SK-N-SH treated with all-trans-retinoic acid at 6 μM for 48 hours (cell line): Measurements from ENCODE around the gene NLGN4X.

Experiments used
- ATAC-seq: fragments of 200-7000 bp; cut with Tn5 transposase; 3 replicates; pipeline ENCODE4 v1.9.1; 2020; ENCODE audit warnings: mild to moderate bottlenecking, moderate library complexity
- ARNTL ChIP-seq: fragments of 450-650 bp; formaldehyde crosslinking; IDR thresholded peaks from 2 replicates; pipeline ENCODE4 v1.5.0; 2020; ENCODE audit warnings: low read depth, mild to moderate bottlenecking, moderate library complexity, borderline replicate concordance
- BACH2 ChIP-seq: fragments of 250-450 bp; sonication (Bioruptor Pico); IDR thresholded peaks from 2 replicates; pipeline ENCODE4 v1.9.0; 2021; ENCODE audit warnings: mild to moderate bottlenecking, borderline replicate concordance
- CSDC2 ChIP-seq: fragments of 250-450 bp; sonication (Bioruptor Pico); IDR thresholded peaks from 2 replicates; pipeline ENCODE4 v1.5.0; 2020; ENCODE audit warnings: mild to moderate bottlenecking, moderate library complexity
- ESRRG ChIP-seq: fragments of 250-450 bp; sonication (Bioruptor Pico); IDR thresholded peaks from 2 replicates; pipeline ENCODE4 v1.6.1; 2021; ENCODE audit warnings: mild to moderate bottlenecking
- GLIS3 ChIP-seq: fragments of 250-450 bp; sonication (Bioruptor Pico); IDR thresholded peaks from 2 replicates; pipeline ENCODE4 v1.5.0; 2020; ENCODE audit warnings: mild to moderate bottlenecking, moderate library complexity
- OSR1 ChIP-seq: fragments of 250-450 bp; sonication (Bioruptor Pico); IDR thresholded peaks from 2 replicates; pipeline ENCODE4 v1.8.0; 2022; ENCODE audit warnings: moderate library complexity, mild to moderate bottlenecking, inconsistent platforms
- PPARA ChIP-seq: fragments of 250-450 bp; sonication (Bioruptor Pico); IDR thresholded peaks from 2 replicates; pipeline ENCODE4 v1.5.0; 2020; ENCODE audit warnings: mild to moderate bottlenecking, borderline replicate concordance
- RARB ChIP-seq: fragments of 250-450 bp; sonication (Bioruptor Pico); IDR thresholded peaks from 2 replicates; pipeline ENCODE4 v1.8.0; 2021; ENCODE audit warnings: mild to moderate bottlenecking, moderate library complexity
- SNAI2 ChIP-seq: fragments of 250-450 bp; sonication (Bioruptor Pico); IDR thresholded peaks from 2 replicates; pipeline ENCODE4 v1.5.0; 2020; ENCODE audit warnings: mild to moderate bottlenecking, moderate library complexity
- TCF4 ChIP-seq: fragments of 250-450 bp; sonication (Bioruptor Pico); IDR thresholded peaks from 2 replicates; pipeline ENCODE4 v1.8.0; 2021; ENCODE audit warnings: mild to moderate bottlenecking, moderate library complexity, borderline replicate concordance
- TOX ChIP-seq: fragments of 250-450 bp; sonication (Bioruptor Pico); IDR thresholded peaks from 2 replicates; pipeline ENCODE4 v1.8.0; 2021; ENCODE audit warnings: mild to moderate bottlenecking, moderate library complexity, borderline replicate concordance
- ZC3H10 ChIP-seq: fragments of 250-450 bp; sonication (Bioruptor Pico); IDR thresholded peaks from 2 replicates; pipeline ENCODE4 v1.5.1; 2021; ENCODE audit warnings: mild to moderate bottlenecking, moderate library complexity
- ZFP3 ChIP-seq: fragments of 250-450 bp; sonication (Bioruptor Pico); IDR thresholded peaks from 2 replicates; pipeline ENCODE4 v1.5.0; 2020; ENCODE audit warnings: mild to moderate bottlenecking, moderate library complexity
- ZFP30 ChIP-seq: fragments of 450-650 bp; formaldehyde crosslinking; IDR thresholded peaks from 2 replicates; pipeline ENCODE4 v1.5.0; 2022; ENCODE audit warnings: mild to moderate bottlenecking, moderate library complexity
- ZNF70 ChIP-seq: fragments of 450-650 bp; formaldehyde crosslinking; IDR thresholded peaks from 2 replicates; pipeline ENCODE4 v1.5.0; 2020; ENCODE audit warnings: mild to moderate bottlenecking, moderate library complexity
- ZNF8 ChIP-seq: fragments of 450-650 bp; formaldehyde crosslinking; IDR thresholded peaks from 2 replicates; pipeline ENCODE4 v1.5.0; 2020; ENCODE audit warnings: mild to moderate bottlenecking, moderate library complexity
- TF ChIP-seq, protein P1 (sequence below): fragments of 250-450 bp; sonication (Bioruptor Pico); IDR thresholded peaks from 2 replicates; pipeline ENCODE4 v1.5.1; 2020; ENCODE audit warnings: low read depth, mild to moderate bottlenecking, moderate library complexity
- TF ChIP-seq, protein P2 (sequence below): fragments of 250-450 bp; sonication (Bioruptor Pico); IDR thresholded peaks from 2 replicates; pipeline ENCODE4 v1.5.1; 2021; ENCODE audit warnings: mild to moderate bottlenecking, moderate library complexity
- TF ChIP-seq, protein P3 (sequence below): fragments of 250-450 bp; sonication (Bioruptor Pico); IDR thresholded peaks from 2 replicates; pipeline ENCODE4 v1.8.0; 2021; ENCODE audit warnings: low read depth, mild to moderate bottlenecking, moderate library complexity, borderline replicate concordance
- TF ChIP-seq, protein P4 (sequence below): fragments of 250-450 bp; sonication (Bioruptor Pico); IDR thresholded peaks from 2 replicates; pipeline ENCODE4 v1.5.0; 2020; ENCODE audit warnings: mild to moderate bottlenecking, moderate library complexity
- TF ChIP-seq, protein P5 (sequence below): fragments of 250-450 bp; sonication (Bioruptor Pico); IDR thresholded peaks from 2 replicates; pipeline ENCODE4 v1.8.0; 2020; ENCODE audit warnings: mild to moderate bottlenecking, moderate library complexity, borderline replicate concordance

The NLGN4X gene

DNA sequence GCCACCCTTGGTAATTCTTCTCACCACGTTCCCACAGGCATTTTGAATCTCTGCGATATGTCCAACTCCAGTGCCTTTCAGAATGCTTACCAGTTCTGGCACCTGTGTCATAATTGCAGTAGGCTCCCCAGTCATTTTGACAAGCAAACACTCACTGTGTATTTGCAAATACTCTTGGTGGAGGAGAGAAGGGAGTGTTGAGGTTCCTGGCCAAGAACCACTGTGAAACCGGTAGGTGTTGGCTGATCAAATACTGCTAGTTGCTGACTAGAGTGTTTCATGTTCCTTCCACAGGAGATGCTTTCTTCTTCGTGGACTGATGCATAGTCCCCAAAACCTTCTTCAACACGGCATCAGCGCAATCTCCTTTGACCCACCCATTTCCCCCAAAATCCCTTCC is 16.0 kb upstream of the NLGN4X start:
- ATAC-seq, result no peak
- TF ChIP-seq, protein P1, sequence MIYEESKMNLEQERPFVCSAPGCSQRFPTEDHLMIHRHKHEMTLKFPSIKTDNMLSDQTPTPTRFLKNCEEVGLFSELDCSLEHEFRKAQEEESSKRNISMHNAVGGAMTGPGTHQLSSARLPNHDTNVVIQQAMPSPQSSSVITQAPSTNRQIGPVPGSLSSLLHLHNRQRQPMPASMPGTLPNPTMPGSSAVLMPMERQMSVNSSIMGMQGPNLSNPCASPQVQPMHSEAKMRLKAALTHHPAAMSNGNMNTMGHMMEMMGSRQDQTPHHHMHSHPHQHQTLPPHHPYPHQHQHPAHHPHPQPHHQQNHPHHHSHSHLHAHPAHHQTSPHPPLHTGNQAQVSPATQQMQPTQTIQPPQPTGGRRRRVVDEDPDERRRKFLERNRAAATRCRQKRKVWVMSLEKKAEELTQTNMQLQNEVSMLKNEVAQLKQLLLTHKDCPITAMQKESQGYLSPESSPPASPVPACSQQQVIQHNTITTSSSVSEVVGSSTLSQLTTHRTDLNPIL, result no peak
- TF ChIP-seq TOX (no peak), ARNTL (CRISPR knock-in tag) (no peak), ZNF8 (CRISPR knock-in tag) (no peak), CSDC2 (no peak), RARB (CRISPR knock-in tag) (no peak), SNAI2 (CRISPR knock-in tag) (no peak), BACH2 (CRISPR knock-in tag) (no peak), GLIS3 (CRISPR knock-in tag) (no peak), OSR1 (no peak), PPARA (CRISPR knock-in tag) (no peak), ZFP30 (no peak), ZFP3 (CRISPR knock-in tag) (no peak)
- TF ChIP-seq, protein P2, sequence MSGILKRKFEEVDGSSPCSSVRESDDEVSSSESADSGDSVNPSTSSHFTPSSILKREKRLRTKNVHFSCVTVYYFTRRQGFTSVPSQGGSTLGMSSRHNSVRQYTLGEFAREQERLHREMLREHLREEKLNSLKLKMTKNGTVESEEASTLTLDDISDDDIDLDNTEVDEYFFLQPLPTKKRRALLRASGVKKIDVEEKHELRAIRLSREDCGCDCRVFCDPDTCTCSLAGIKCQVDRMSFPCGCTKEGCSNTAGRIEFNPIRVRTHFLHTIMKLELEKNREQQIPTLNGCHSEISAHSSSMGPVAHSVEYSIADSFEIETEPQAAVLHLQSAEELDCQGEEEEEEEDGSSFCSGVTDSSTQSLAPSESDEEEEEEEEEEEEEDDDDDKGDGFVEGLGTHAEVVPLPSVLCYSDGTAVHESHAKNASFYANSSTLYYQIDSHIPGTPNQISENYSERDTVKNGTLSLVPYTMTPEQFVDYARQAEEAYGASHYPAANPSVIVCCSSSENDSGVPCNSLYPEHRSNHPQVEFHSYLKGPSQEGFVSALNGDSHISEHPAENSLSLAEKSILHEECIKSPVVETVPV, result no peak
- TF ChIP-seq, protein P3, sequence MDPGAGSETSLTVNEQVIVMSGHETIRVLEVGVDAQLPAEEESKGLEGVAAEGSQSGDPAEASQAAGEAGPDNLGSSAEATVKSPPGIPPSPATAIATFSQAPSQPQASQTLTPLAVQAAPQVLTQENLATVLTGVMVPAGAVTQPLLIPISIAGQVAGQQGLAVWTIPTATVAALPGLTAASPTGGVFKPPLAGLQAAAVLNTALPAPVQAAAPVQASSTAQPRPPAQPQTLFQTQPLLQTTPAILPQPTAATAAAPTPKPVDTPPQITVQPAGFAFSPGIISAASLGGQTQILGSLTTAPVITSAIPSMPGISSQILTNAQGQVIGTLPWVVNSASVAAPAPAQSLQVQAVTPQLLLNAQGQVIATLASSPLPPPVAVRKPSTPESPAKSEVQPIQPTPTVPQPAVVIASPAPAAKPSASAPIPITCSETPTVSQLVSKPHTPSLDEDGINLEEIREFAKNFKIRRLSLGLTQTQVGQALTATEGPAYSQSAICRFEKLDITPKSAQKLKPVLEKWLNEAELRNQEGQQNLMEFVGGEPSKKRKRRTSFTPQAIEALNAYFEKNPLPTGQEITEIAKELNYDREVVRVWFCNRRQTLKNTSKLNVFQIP, result no peak

DNA sequence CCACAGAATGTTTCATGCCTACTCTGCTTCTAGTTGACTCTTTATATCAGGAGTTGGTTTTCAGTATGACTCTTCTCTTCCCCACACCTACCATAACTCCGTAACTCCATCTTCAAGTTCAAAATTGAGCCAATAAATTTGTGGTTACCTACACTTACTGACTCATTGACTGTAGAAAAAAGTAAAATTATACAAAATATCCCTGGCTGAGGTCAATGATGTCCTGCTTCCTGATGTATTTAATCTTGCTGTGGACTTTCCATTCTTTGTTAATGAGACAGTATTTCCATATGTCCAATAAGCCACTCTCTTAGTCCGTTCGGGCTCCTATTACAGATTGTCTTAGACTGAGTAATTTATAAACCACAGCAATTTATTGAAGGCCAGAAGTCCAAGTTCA is 9.9 kb upstream of the NLGN4X start:
- TF ChIP-seq, protein P3, result no peak
- TF ChIP-seq, protein P4, sequence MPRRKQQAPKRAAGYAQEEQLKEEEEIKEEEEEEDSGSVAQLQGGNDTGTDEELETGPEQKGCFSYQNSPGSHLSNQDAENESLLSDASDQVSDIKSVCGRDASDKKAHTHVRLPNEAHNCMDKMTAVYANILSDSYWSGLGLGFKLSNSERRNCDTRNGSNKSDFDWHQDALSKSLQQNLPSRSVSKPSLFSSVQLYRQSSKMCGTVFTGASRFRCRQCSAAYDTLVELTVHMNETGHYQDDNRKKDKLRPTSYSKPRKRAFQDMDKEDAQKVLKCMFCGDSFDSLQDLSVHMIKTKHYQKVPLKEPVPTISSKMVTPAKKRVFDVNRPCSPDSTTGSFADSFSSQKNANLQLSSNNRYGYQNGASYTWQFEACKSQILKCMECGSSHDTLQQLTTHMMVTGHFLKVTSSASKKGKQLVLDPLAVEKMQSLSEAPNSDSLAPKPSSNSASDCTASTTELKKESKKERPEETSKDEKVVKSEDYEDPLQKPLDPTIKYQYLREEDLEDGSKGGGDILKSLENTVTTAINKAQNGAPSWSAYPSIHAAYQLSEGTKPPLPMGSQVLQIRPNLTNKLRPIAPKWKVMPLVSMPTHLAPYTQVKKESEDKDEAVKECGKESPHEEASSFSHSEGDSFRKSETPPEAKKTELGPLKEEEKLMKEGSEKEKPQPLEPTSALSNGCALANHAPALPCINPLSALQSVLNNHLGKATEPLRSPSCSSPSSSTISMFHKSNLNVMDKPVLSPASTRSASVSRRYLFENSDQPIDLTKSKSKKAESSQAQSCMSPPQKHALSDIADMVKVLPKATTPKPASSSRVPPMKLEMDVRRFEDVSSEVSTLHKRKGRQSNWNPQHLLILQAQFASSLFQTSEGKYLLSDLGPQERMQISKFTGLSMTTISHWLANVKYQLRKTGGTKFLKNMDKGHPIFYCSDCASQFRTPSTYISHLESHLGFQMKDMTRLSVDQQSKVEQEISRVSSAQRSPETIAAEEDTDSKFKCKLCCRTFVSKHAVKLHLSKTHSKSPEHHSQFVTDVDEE (CRISPR knock-in tag), result no peak
- no peak for TF ChIP-seq OSR1
- no peak for ATAC-seq

DNA sequence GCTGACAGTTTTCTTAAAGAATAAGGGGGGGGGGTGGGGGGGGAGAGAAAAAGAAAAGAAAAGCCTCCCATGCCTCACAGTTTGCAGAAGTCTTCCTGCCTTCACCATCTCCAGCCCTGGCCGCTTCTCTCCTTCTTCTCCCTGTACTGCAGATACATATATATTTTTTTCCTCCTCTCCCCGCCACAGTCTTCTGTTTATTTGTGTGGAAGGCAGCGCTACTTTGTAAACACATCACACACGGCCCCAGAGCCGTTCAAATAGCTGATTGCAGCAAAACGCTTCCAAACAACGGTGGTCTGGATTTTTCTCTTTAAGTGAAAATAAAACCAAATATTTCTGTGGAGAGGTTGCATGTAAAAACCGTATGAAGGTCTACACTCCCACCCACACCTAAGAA is 732 bp downstream of the NLGN4X start:
- ATAC-seq, result no peak
- TF ChIP-seq, protein P4 (CRISPR knock-in tag), result no peak
- no peak for TF ChIP-seq GLIS3 (CRISPR knock-in tag)
- TF ChIP-seq, protein P5, sequence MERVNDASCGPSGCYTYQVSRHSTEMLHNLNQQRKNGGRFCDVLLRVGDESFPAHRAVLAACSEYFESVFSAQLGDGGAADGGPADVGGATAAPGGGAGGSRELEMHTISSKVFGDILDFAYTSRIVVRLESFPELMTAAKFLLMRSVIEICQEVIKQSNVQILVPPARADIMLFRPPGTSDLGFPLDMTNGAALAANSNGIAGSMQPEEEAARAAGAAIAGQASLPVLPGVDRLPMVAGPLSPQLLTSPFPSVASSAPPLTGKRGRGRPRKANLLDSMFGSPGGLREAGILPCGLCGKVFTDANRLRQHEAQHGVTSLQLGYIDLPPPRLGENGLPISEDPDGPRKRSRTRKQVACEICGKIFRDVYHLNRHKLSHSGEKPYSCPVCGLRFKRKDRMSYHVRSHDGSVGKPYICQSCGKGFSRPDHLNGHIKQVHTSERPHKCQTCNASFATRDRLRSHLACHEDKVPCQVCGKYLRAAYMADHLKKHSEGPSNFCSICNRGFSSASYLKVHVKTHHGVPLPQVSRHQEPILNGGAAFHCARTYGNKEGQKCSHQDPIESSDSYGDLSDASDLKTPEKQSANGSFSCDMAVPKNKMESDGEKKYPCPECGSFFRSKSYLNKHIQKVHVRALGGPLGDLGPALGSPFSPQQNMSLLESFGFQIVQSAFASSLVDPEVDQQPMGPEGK, result no peak
- TF ChIP-seq PPARA (CRISPR knock-in tag), result no peak
- TF ChIP-seq TOX, result no peak
- TF ChIP-seq CSDC2, result no peak
- TF ChIP-seq TCF4 (CRISPR knock-in tag), result no peak
- TF ChIP-seq ZFP30, result no peak
- TF ChIP-seq ZNF70 (CRISPR knock-in tag), result no peak
- TF ChIP-seq ZNF8 (CRISPR knock-in tag), result no peak
- no peak for TF ChIP-seq OSR1
- TF ChIP-seq BACH2 (CRISPR knock-in tag), result no peak
- TF ChIP-seq, protein P1, result no peak
- TF ChIP-seq ZC3H10 (CRISPR knock-in tag), result no peak
- TF ChIP-seq ARNTL (CRISPR knock-in tag), result no peak
- TF ChIP-seq, protein P2, result no peak
- TF ChIP-seq ESRRG (CRISPR knock-in tag), result no peak
